HEK293 (cell line): ENCODE results near the gene DIP2B.

Experiments
- ZNF335 ChIP-seq: fragments of 450-650 bp; formaldehyde crosslinking; conservative IDR thresholded peaks from 2 replicates; pipeline ENCODE4 v1.5.1; 2016; ENCODE audit warnings: missing biosample characterization, missing genetic modification characterization
- ZNF433 ChIP-seq: fragments of 450-650 bp; formaldehyde crosslinking; IDR thresholded peaks from 2 replicates; pipeline ENCODE4 v1.5.1; 2016; ENCODE audit warnings: missing biosample characterization, missing genetic modification characterization, low read depth
- TF ChIP-seq, protein P1 (sequence below): fragments of 450-650 bp; formaldehyde crosslinking; IDR thresholded peaks from 2 replicates; pipeline ENCODE4 v1.5.1; 2016; ENCODE audit warnings: missing biosample characterization, missing genetic modification characterization
- TF ChIP-seq, protein P2 (sequence below): fragments of 450-650 bp; formaldehyde crosslinking; IDR thresholded peaks from 2 replicates; pipeline ENCODE4 v1.5.1; 2016; ENCODE audit warnings: missing biosample characterization, missing genetic modification characterization
- TF ChIP-seq, protein P3 (sequence below): fragments of 450-650 bp; formaldehyde crosslinking; IDR thresholded peaks from 2 replicates; pipeline ENCODE4 v1.5.1; 2016; ENCODE audit warnings: missing biosample characterization, missing genetic modification characterization

DNA sequence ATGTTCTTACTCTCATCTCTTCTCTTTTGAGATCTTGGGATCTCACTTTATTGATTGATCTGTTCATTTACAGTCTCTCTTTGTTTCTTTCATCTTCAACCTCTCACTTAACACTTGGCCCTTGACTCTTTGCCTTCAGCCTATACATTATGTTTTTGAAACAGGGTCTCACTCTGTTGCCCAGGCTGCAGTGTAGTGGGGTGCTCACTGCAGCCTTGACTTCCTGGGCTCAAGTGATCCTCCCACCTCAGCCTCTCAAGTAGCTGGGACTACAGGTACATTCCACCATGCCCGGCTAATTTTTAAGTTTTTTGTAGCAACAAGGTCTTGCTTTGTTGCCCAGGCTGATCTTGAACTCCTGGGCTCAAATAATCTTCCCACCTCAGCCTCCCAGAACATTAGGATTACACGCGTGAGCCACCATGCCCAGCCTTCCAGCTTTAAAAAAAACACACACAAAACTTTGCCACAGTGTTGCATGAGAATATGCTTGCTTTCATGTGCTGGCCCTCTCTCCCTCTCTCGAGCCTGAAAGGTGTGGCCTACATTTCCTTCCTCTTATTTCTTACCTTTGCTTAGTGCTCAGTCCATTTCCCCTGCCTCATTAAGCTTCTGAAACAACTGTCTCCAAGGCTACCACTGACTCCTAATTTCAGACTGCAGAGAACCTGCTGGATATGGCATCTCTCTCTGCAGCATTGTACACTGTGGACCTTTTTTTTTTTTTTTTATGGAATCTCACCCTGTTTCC is 9.9 kb downstream of the DIP2B start:
- TF ChIP-seq, protein P1, sequence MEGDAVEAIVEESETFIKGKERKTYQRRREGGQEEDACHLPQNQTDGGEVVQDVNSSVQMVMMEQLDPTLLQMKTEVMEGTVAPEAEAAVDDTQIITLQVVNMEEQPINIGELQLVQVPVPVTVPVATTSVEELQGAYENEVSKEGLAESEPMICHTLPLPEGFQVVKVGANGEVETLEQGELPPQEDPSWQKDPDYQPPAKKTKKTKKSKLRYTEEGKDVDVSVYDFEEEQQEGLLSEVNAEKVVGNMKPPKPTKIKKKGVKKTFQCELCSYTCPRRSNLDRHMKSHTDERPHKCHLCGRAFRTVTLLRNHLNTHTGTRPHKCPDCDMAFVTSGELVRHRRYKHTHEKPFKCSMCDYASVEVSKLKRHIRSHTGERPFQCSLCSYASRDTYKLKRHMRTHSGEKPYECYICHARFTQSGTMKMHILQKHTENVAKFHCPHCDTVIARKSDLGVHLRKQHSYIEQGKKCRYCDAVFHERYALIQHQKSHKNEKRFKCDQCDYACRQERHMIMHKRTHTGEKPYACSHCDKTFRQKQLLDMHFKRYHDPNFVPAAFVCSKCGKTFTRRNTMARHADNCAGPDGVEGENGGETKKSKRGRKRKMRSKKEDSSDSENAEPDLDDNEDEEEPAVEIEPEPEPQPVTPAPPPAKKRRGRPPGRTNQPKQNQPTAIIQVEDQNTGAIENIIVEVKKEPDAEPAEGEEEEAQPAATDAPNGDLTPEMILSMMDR (tag by site-specific recombination), result no peak
- TF ChIP-seq, protein P2, sequence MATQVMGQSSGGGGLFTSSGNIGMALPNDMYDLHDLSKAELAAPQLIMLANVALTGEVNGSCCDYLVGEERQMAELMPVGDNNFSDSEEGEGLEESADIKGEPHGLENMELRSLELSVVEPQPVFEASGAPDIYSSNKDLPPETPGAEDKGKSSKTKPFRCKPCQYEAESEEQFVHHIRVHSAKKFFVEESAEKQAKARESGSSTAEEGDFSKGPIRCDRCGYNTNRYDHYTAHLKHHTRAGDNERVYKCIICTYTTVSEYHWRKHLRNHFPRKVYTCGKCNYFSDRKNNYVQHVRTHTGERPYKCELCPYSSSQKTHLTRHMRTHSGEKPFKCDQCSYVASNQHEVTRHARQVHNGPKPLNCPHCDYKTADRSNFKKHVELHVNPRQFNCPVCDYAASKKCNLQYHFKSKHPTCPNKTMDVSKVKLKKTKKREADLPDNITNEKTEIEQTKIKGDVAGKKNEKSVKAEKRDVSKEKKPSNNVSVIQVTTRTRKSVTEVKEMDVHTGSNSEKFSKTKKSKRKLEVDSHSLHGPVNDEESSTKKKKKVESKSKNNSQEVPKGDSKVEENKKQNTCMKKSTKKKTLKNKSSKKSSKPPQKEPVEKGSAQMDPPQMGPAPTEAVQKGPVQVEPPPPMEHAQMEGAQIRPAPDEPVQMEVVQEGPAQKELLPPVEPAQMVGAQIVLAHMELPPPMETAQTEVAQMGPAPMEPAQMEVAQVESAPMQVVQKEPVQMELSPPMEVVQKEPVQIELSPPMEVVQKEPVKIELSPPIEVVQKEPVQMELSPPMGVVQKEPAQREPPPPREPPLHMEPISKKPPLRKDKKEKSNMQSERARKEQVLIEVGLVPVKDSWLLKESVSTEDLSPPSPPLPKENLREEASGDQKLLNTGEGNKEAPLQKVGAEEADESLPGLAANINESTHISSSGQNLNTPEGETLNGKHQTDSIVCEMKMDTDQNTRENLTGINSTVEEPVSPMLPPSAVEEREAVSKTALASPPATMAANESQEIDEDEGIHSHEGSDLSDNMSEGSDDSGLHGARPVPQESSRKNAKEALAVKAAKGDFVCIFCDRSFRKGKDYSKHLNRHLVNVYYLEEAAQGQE, result no peak
- TF ChIP-seq ZNF335 (tag by site-specific recombination) (no peak), ZNF433 (no peak)
- TF ChIP-seq, protein P3, sequence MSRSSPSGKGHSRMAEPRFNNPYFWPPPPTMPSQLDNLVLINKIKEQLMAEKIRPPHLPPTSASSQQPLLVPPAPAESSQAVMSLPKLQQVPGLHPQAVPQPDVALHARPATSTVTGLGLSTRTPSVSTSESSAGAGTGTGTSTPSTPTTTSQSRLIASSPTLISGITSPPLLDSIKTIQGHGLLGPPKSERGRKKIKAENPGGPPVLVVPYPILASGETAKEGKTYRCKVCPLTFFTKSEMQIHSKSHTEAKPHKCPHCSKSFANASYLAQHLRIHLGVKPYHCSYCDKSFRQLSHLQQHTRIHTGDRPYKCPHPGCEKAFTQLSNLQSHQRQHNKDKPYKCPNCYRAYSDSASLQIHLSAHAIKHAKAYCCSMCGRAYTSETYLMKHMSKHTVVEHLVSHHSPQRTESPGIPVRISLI (tag by site-specific recombination), result no peak
